ENCODE data around the gene HEPHL1.

DNA sequence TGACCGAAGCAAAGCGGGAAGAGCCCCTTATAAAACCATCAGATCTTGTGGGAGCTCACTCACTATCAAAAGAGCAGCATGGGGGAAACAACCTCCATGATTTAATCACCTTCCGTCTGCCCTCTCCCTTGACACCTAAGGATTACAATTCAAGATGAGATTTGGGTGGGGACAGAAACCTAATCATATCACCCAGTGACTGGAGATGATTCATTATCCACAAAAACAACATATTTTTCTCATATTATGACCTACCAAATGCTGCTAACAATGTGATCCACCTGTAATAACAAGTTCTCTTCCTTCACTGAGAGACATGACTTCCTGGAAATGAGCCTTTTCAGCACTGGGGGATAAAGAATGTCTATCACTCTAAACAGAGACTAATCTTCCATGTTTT is 23.4 kb upstream of the HEPHL1 start:
- TF ChIP-seq CTCF (IDR thresholded peaks at IDR 0.05): no peak
- TF ChIP-seq POLR2AphosphoS5 (IDR thresholded peaks at IDR 0.05): no peak
- no peak for TF ChIP-seq POLR2A (IDR thresholded peaks at IDR 0.05)
- TF ChIP-seq EP300 (IDR thresholded peaks at IDR 0.05; ENCODE audit: low read depth): no peak
